Endothelial cell of umbilical vein (primary cell): ENCODE results near the gene ANXA5. TPM values are rescaled to one million over a fixed set of nuclear protein-coding genes. Genes with fewer than 3 reads are reported as not detected.

ENCODE experiments used
- BruUV-seq: library from RNA; stranded (reverse); fragments of 400-500 nt; replicated peaks from 2 replicates; lab custom pipeline; 2021; lab: Mats Ljungman, UMichigan
- CTCF ChIA-PET: fragments of 300-600, 350-600 bp; sonication (Branson Sonifier 250); formaldehyde crosslinking; loops from one replicate; lab custom pipeline; 2021; ENCODE audit warnings: antibody characterized with exemption, inconsistent platforms; lab: Charles Lee
- POLR2A ChIA-PET: fragments of 300-600, 350-600 bp; sonication (Branson Sonifier 250); formaldehyde crosslinking; loops from one replicate; lab custom pipeline; 2021; ENCODE audit warnings: antibody characterized with exemption, inconsistent platforms; lab: Charles Lee
- DNase-seq: peaks from one replicate; pipeline ENCODE4 v3.0.0-alpha.2; 2011; ENCODE audit warnings: low read depth, low spot score
- FAIRE-seq: peaks from 2 replicates; lab custom pipeline; 2011; peaks lifted over from hg19 to GRCh38; lab: Jason Lieb, UNC
- H2AFZ ChIP-seq: 2 replicates; pipeline ENCODE4 v1.6.0; 2012; ENCODE audit warnings: low read depth, low read length, control low read depth, inconsistent platforms
- H3K27ac ChIP-seq: 2 replicates; pipeline ENCODE4 v1.5.1; 2011; ENCODE audit warnings: low read depth, mild to moderate bottlenecking, control low read depth, low read length, moderate library complexity; ENCODE audit not compliant: insufficient read depth
- H3K27me3 ChIP-seq, 2 experiments: 2 replicates each; pipeline versions ENCODE4 v1.6.0 to v1.6.1; 2011; ENCODE audit warnings: low read length in 2 of 2, mixed read lengths in 1 of 2; ENCODE audit not compliant: control insufficient read depth in 2 of 2, insufficient read depth in 2 of 2
- H3K36me3 ChIP-seq, 2 experiments: 2 replicates in 1 of 2; 3 replicates in 1 of 2; pipeline ENCODE4 v1.5.1; 2011; ENCODE audit warnings: low read length in 2 of 2, mild to moderate bottlenecking in 1 of 2, moderate library complexity in 1 of 2; ENCODE audit not compliant: control insufficient read depth in 2 of 2, insufficient read depth in 2 of 2; ENCODE audit errors: extremely low read depth in 1 of 2
- H3K4me1 ChIP-seq: 3 replicates; pipeline ENCODE4 v1.5.1; 2011; ENCODE audit warnings: mild to moderate bottlenecking, low read length; ENCODE audit not compliant: control insufficient read depth, insufficient read depth; ENCODE audit errors: extremely low read depth
- H3K4me2 ChIP-seq: 2 replicates; pipeline ENCODE4 v1.6.1; 2011; ENCODE audit warnings: low read length, control low read depth, mixed read lengths; ENCODE audit not compliant: insufficient read depth
- H3K4me3 ChIP-seq, 3 experiments: fragments of 200-600 bp in 1 of 3; sonication (generic), shearing (Covaris generic) in 1 of 3; replicated peaks in 1 of 3; 2 replicates each; pipeline ENCODE4 v1.5.1; 2011 to 2016; ENCODE audit warnings: control low read depth in 3 of 3, low read length in 3 of 3, mild to moderate bottlenecking in 2 of 3, inconsistent platforms in 1 of 3, low read depth in 1 of 3, moderate library complexity in 1 of 3; ENCODE audit not compliant: insufficient read depth in 1 of 3
- H3K79me2 ChIP-seq: 2 replicates; pipeline ENCODE4 v1.6.0; 2012; ENCODE audit warnings: low read length, inconsistent platforms; ENCODE audit not compliant: control insufficient read depth, insufficient read depth
- H3K9ac ChIP-seq: replicated peaks from 2 replicates; pipeline ENCODE3; 2011; ENCODE audit warnings: low read length, control low read depth; ENCODE audit not compliant: insufficient read depth; ENCODE audit errors: extremely low read depth
- H3K9me1 ChIP-seq: replicated peaks from 3 replicates; pipeline ENCODE4 v1.6.0; 2011; ENCODE audit warnings: mild to moderate bottlenecking, low read length; ENCODE audit not compliant: control insufficient read depth, insufficient read depth; ENCODE audit errors: extremely low read depth
- H3K9me3 ChIP-seq: replicated peaks from 2 replicates; pipeline ENCODE4 v1.5.1; 2012; ENCODE audit warnings: low read length, inconsistent platforms; ENCODE audit not compliant: control insufficient read depth, insufficient read depth
- H4K20me1 ChIP-seq: replicated peaks from 2 replicates; pipeline ENCODE3; 2011; ENCODE audit warnings: mild to moderate bottlenecking, low read length; ENCODE audit not compliant: control insufficient read depth, insufficient read depth; ENCODE audit errors: extremely low read depth
- EZH2 ChIP-seq: IDR thresholded peaks from 2 replicates; pipeline ENCODE4 v1.6.1; 2012; ENCODE audit warnings: borderline replicate concordance, low read depth, mild to moderate bottlenecking, moderate library complexity, low read length, inconsistent platforms; ENCODE audit not compliant: severe bottlenecking
- FOS ChIP-seq: IDR thresholded peaks from 2 replicates; pipeline ENCODE4 v1.6.1; 2011; ENCODE audit warnings: mild to moderate bottlenecking, low read length, moderate library complexity, borderline replicate concordance; ENCODE audit not compliant: insufficient read depth
- GATA2 ChIP-seq: IDR thresholded peaks from 2 replicates; pipeline ENCODE4 v1.7.0; 2011; ENCODE audit warnings: low read depth, mild to moderate bottlenecking, moderate library complexity, mixed read lengths, low read length; ENCODE audit not compliant: insufficient read length, insufficient read depth
- JUN ChIP-seq: IDR thresholded peaks from 2 replicates; pipeline ENCODE4 v1.6.1; 2011; ENCODE audit warnings: borderline replicate concordance, low read depth; ENCODE audit not compliant: insufficient read length, insufficient read depth
- MYC ChIP-seq: IDR thresholded peaks from one replicate; pipeline ENCODE4 v1.6.1; 2011; ENCODE audit warnings: mild to moderate bottlenecking, low read depth, low read length
- POLR2A ChIP-seq: IDR thresholded peaks from 2 replicates; pipeline ENCODE4 v1.6.1; 2012; ENCODE audit warnings: low read depth, mild to moderate bottlenecking, control low read depth, low read length
- POLR2AphosphoS5 ChIP-seq: IDR thresholded peaks from 2 replicates; pipeline ENCODE4 v1.6.1; 2012; ENCODE audit warnings: low read depth, mild to moderate bottlenecking, control low read depth, low read length, moderate library complexity; ENCODE audit not compliant: insufficient read depth
- dilution Hi-C: fragments of 300-500 bp; cut with MboI; formaldehyde crosslinking; loops from one replicate; pipeline ENCODE4 v1.15.0; 2019; ENCODE audit warnings: low sequenced_read_pairs; ENCODE audit not compliant: extremely low pct_ligation_motif_present
- intact Hi-C: fragments of 100-400 bp; cut with micrococcal nuclease; formaldehyde crosslinking; loops from one replicate; pipeline ENCODE4 v1.10.0; 2022
- polyA plus RNA-seq, 4 experiments: library from polyadenylated mRNA; depleted of rRNA in 3 of 4; stranded (reverse) in 3 of 4; unstranded in 1 of 4; fragments of >200 nt; gene quantifications; 2 replicates each; pipeline versions ENCODE4 v1.2.1 to v1.2.3, GENCODE V29; 2011 to 2012; ENCODE audit warnings: missing spikeins in 1 of 4
- total RNA-seq: library from RNA; stranded (reverse); gene quantifications from 2 replicates; pipeline ENCODE4 v1.2.3, GENCODE V29; 2021
- TF ChIP-seq, protein P1 (sequence below): IDR thresholded peaks from 2 replicates; pipeline ENCODE4 v1.6.1; 2011; ENCODE audit not compliant: insufficient read depth, insufficient read length
- TF ChIP-seq, protein P2 (sequence below), 2 donors: IDR thresholded peaks; 1 replicate in 1 of 2; 2 replicates in 1 of 2; pipeline ENCODE4 v1.5.1; 2011; ENCODE audit warnings: low read length in 2 of 2, mild to moderate bottlenecking in 2 of 2, moderate library complexity in 2 of 2, control low read depth in 1 of 2, inconsistent platforms in 1 of 2, low read depth in 1 of 2; ENCODE audit not compliant: insufficient read depth in 1 of 2; ENCODE audit errors: extremely low read depth in 1 of 2

ANXA5 gene
- total and polyA plus RNA-seq, 2 donors (not counting 3 experiments of a cell fraction or from before 2014, with no cell fraction given) = 450 to 528 TPM

GRCh38 chr4:121684016-121684415 is 12.8 kb downstream of the ANXA5 start:
- Histone ChIP-seq H3K79me2 (peaks cover 79% of the 10 kb centered on the region), H3K27ac (no peak overlapping the region), H3K9me3 (no peaks in the 10 kb centered on the region), H3K9ac (no peak overlapping the region), H3K27me3 (no peaks in the 10 kb centered on the region), H3K4me2 (no peak overlapping the region), H3K9me1 (no peaks in the 10 kb centered on the region), H4K20me1 (peaks cover 1% of the 10 kb centered on the region), H2AFZ (no peak overlapping the region), H3K4me3 (no peak overlapping the region), H3K36me3 (peaks cover 25 to 31% of the 10 kb centered on the region in 2 experiments), H3K4me1 (peaks cover 22% of the 10 kb centered on the region)
- intact Hi-C loops = no loop called here
- no TSS peak for BruUV-seq
- CTCF ChIA-PET = no interaction called here
- POLR2A ChIA-PET = no interaction called here
- dilution Hi-C loops = no loop called here
- no peak for TF ChIP-seq MYC
- no peak for TF ChIP-seq FOS
- no peak for TF ChIP-seq POLR2AphosphoS5
- TF ChIP-seq EZH2 = no peak
- TF ChIP-seq, protein P1, sequence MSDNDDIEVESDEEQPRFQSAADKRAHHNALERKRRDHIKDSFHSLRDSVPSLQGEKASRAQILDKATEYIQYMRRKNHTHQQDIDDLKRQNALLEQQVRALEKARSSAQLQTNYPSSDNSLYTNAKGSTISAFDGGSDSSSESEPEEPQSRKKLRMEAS = no peak
- TF ChIP-seq GATA2 = no peak
- no peak for TF ChIP-seq JUN
- TF ChIP-seq, protein P2, sequence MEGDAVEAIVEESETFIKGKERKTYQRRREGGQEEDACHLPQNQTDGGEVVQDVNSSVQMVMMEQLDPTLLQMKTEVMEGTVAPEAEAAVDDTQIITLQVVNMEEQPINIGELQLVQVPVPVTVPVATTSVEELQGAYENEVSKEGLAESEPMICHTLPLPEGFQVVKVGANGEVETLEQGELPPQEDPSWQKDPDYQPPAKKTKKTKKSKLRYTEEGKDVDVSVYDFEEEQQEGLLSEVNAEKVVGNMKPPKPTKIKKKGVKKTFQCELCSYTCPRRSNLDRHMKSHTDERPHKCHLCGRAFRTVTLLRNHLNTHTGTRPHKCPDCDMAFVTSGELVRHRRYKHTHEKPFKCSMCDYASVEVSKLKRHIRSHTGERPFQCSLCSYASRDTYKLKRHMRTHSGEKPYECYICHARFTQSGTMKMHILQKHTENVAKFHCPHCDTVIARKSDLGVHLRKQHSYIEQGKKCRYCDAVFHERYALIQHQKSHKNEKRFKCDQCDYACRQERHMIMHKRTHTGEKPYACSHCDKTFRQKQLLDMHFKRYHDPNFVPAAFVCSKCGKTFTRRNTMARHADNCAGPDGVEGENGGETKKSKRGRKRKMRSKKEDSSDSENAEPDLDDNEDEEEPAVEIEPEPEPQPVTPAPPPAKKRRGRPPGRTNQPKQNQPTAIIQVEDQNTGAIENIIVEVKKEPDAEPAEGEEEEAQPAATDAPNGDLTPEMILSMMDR (IDR thresholded peaks at IDR 0.05; ENCODE audit: extremely low read depth in 1 of 2, insufficient read depth in 1 of 2, low read depth in 1 of 2, low read length in 2 of 2) = no peak
- TF ChIP-seq POLR2A = no peak
- DNase-seq (no peak), FAIRE-seq (no peak)
